ENCODE results near the gene TPRG1L. TPM values are rescaled to one million over a fixed set of nuclear protein-coding genes. Genes with fewer than 3 reads are reported as not detected.

Gene TPRG1L
- total and polyA plus RNA-seq, 2 of the 4 experiments (the other 2 are of a cell fraction), result 25.3 to 39.5 TPM

DNA sequence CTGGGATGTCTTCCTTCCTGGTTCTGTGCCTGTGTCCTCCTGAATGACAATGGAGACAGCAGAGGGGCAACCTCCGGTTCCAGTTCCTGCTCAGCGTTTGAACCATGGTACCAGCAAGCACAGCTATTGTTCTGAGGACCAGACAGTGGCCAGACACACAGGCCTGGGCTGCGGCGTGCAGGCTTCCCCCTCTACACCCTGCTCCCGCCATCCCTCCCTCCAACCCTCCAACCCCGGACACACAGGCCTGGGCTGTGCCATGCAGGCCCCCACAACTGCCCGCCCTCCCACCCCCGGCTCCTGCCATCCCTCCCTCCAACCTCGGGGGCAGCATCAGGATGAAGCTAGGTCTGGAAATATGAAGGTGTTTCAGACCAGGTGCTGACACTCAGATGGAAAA is 8.0 kb upstream of the TPRG1L start:
- TF ChIP-seq RCOR1 (IDR thresholded peaks at IDR 0.05; ENCODE audit: insufficient replicate concordance, low read length) (no peak), RFX5 (IDR thresholded peaks at IDR 0.05; ENCODE audit: low read depth, low read length) (no peak), SMC3 (IDR thresholded peaks at IDR 0.05; ENCODE audit: low read depth, low read length) (no peak), FOS (IDR thresholded peaks at IDR 0.05; ENCODE audit: low read depth, low read length) (no peak), MAFK (IDR thresholded peaks at IDR 0.05; ENCODE audit: low read depth, low read length) (no peak), MXI1 (IDR thresholded peaks at IDR 0.05; ENCODE audit: borderline replicate concordance, low read depth, low read length) (no peak)
- TF ChIP-seq, protein P1, sequence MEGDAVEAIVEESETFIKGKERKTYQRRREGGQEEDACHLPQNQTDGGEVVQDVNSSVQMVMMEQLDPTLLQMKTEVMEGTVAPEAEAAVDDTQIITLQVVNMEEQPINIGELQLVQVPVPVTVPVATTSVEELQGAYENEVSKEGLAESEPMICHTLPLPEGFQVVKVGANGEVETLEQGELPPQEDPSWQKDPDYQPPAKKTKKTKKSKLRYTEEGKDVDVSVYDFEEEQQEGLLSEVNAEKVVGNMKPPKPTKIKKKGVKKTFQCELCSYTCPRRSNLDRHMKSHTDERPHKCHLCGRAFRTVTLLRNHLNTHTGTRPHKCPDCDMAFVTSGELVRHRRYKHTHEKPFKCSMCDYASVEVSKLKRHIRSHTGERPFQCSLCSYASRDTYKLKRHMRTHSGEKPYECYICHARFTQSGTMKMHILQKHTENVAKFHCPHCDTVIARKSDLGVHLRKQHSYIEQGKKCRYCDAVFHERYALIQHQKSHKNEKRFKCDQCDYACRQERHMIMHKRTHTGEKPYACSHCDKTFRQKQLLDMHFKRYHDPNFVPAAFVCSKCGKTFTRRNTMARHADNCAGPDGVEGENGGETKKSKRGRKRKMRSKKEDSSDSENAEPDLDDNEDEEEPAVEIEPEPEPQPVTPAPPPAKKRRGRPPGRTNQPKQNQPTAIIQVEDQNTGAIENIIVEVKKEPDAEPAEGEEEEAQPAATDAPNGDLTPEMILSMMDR (conservative IDR thresholded peaks at IDR 0.05; ENCODE audit: low read depth, low read length), result no peak
- Histone ChIP-seq H2BK5ac (ENCODE audit: low read depth, low read length, poor library complexity, severe bottlenecking) (no peak overlapping the region), H3K9ac (ENCODE audit: low read depth, low read length) (no peak overlapping the region), H2AK9ac (replicated peaks; ENCODE audit: low read depth, low read length, poor library complexity) (no peak overlapping the region), H3K4me2 (ENCODE audit: low read depth, low read length) (no peak overlapping the region), H3K4me1 (ENCODE audit: control insufficient read depth, insufficient read depth, low read length) (peaks cover 15% of the 10 kb centered on the region), H2BK15ac (ENCODE audit: low read depth, low read length) (no peak overlapping the region), H3K56ac (ENCODE audit: extremely low read depth, insufficient read depth, low read length) (no peak overlapping the region), H4K91ac (ENCODE audit: insufficient read depth, low read depth, low read length) (no peak overlapping the region), H3K27me3 (ENCODE audit: control insufficient read depth, insufficient read depth, low read length) (peaks cover 1% of the 10 kb centered on the region; the same call in 1 of the 2 replicates), H3K9me1 (ENCODE audit: insufficient read depth, low read length) (no peaks in the 10 kb centered on the region; the same call in 1 of the 2 replicates), H4K5ac (ENCODE audit: low read depth, low read length) (no peak overlapping the region), H4K20me1 (ENCODE audit: insufficient read depth, low read length) (no peaks in the 10 kb centered on the region), H2AFZ (replicated peaks; ENCODE audit: low read length, poor library complexity) (no peak overlapping the region), H2BK120ac (ENCODE audit: low read depth, low read length) (no peak overlapping the region), H4K8ac (ENCODE audit: low read depth in 2 of 2, low read length in 2 of 2) (no peak overlapping the region), H3K9me3 (ENCODE audit: control insufficient read depth, insufficient read depth, low read length) (no peaks in the 10 kb centered on the region), H3K36me3 (ENCODE audit: control insufficient read depth, insufficient read depth, low read length) (no peaks in the 10 kb centered on the region), H3K18ac (ENCODE audit: low read depth, low read length) (no peak overlapping the region), H3K23ac (ENCODE audit: low read depth, low read length) (no peak overlapping the region), H3K79me1 (ENCODE audit: low read depth in 1 of 2, low read length in 2 of 2) (no peaks in the 10 kb centered on the region), H3K14ac (replicated peaks; ENCODE audit: low read depth, low read length) (no peak overlapping the region), H3K27ac (ENCODE audit: insufficient read depth, low read length) (no peak overlapping the region), H3K4me3 (ENCODE audit: insufficient read depth, low read depth, low read length) (no peak overlapping the region), H2AK5ac (ENCODE audit: low read depth, low read length) (no peak overlapping the region), H3K4ac (ENCODE audit: low read depth, low read length) (no peak overlapping the region), H2BK20ac (ENCODE audit: low read depth, low read length) (no peak overlapping the region)
- ATAC-seq (ENCODE audit: low read depth) (no peak), DNase-seq (no peak)
- dilution Hi-C loops (cut with HindIII; ENCODE audit: low sequenced_read_pairs, unreplicated experiment) (no loop called here), intact Hi-C loops (cut with micrococcal nuclease) (no loop called here), in situ Hi-C loops (cut with MboI; ENCODE audit: low sequenced_read_pairs) (no loop called here)
- POLR2A ChIA-PET (ENCODE audit: unreplicated experiment), result no interaction called here
- WGBS, 2 experiments (ENCODE audit: extremely low coverage in 2 of 2, insufficient read length in 1 of 2), result no CpG with 5 or more reads among the region's 9 CpGs
- CTCF ChIA-PET, result interaction anchor here (2.5 kb wide), 1 partner anchor 164 kb away, joined by 9 read pairs; no protein-coding TSS in a partner anchor
- no TSS peak for BruUV-seq (replicated peaks)

All from IMR-90 (cell line).